BE2C (cell line): ENCODE measurements around the gene KRTAP5-7.

Source experiments
- DNase-seq: peaks from one replicate; pipeline ENCODE4 v3.0.0-alpha.2; 2020
- H3K27me3 ChIP-seq: fragments of 250-450 bp; sonication (Bioruptor Pico); 2 replicates; pipeline ENCODE4 v1.5.1; 2020; ENCODE audit warnings: mild to moderate bottlenecking
- H3K36me3 ChIP-seq: fragments of 250-450 bp; sonication (Bioruptor Pico); 2 replicates; pipeline ENCODE4 v1.5.1; 2020; ENCODE audit warnings: mild to moderate bottlenecking
- H3K4me1 ChIP-seq: fragments of 250-450 bp; sonication (Bioruptor Pico); 2 replicates; pipeline ENCODE4 v1.5.1; 2020
- H3K4me3 ChIP-seq: 2 replicates; pipeline ENCODE4 v1.5.1; 2011; ENCODE audit warnings: low read depth, low read length
- H3K9me3 ChIP-seq: fragments of 250-450 bp; sonication (Bioruptor Pico); 2 replicates; pipeline ENCODE4 v1.5.1; 2020
- CTCF ChIP-seq: IDR thresholded peaks from 2 replicates; pipeline ENCODE4 v1.5.1; 2012; ENCODE audit warnings: mild to moderate bottlenecking, low read depth, low read length

KRTAP5-7 gene

GRCh38 chr11:71555508-71555907 is 28.4 kb downstream of the KRTAP5-7 start:
- H3K27me3 ChIP-seq, result peaks cover 4% of the 10 kb centered on the region; the same call in 1 of the 2 replicates
- DNase-seq, result no peak
- TF ChIP-seq CTCF, result no peak
- H3K4me3 ChIP-seq, result no peak overlapping the region
- H3K36me3 ChIP-seq, result no peaks in the 10 kb centered on the region
- H3K4me1 ChIP-seq, result no peaks in the 10 kb centered on the region
- no peaks in the 10 kb centered on the region for H3K9me3 ChIP-seq

GRCh38 chr11:71556018-71556417 is 29.0 kb downstream of the KRTAP5-7 start:
- H3K9me3 ChIP-seq, result no peaks in the 10 kb centered on the region
- DNase-seq, result no peak
- H3K27me3 ChIP-seq, result no peaks in the 10 kb centered on the region
- TF ChIP-seq CTCF, result no peak
- H3K36me3 ChIP-seq, result no peaks in the 10 kb centered on the region
- no peak overlapping the region for H3K4me3 ChIP-seq
- no peaks in the 10 kb centered on the region for H3K4me1 ChIP-seq

- no peaks in the 10 kb centered on the region for H3K27me3 ChIP-seq
- no peak for TF ChIP-seq CTCF
- H3K36me3 ChIP-seq, result no peaks in the 10 kb centered on the region
- no peaks in the 10 kb centered on the region for H3K4me1 ChIP-seq
- no peaks in the 10 kb centered on the region for H3K9me3 ChIP-seq
- H3K4me3 ChIP-seq, result no peak overlapping the region
- no peak for DNase-seq
Observed at GRCh38 chr11:71557257-71557656, 30.2 kb downstream of the KRTAP5-7 start.

- Histone ChIP-seq H3K9me3 (no peaks in the 10 kb centered on the region), H3K4me3 (no peak overlapping the region), H3K36me3 (no peaks in the 10 kb centered on the region), H3K4me1 (no peaks in the 10 kb centered on the region), H3K27me3 (no peaks in the 10 kb centered on the region)
- DNase-seq, result no peak
- no peak for TF ChIP-seq CTCF
Observed at GRCh38 chr11:71558996-71559395, 31.9 kb downstream of the KRTAP5-7 start.

- DNase-seq, result no peak
- no peak for TF ChIP-seq CTCF
- Histone ChIP-seq H3K36me3 (no peaks in the 10 kb centered on the region), H3K4me1 (no peaks in the 10 kb centered on the region), H3K9me3 (no peaks in the 10 kb centered on the region), H3K27me3 (no peaks in the 10 kb centered on the region), H3K4me3 (no peak overlapping the region)
Observed at GRCh38 chr11:71562120-71562519, 35.1 kb downstream of the KRTAP5-7 start.

- Histone ChIP-seq H3K9me3 (no peaks in the 10 kb centered on the region), H3K4me1 (no peaks in the 10 kb centered on the region), H3K36me3 (no peaks in the 10 kb centered on the region), H3K27me3 (no peaks in the 10 kb centered on the region), H3K4me3 (no peak overlapping the region)
- peak; percentile 75 for TF ChIP-seq CTCF
- peak; percentile 53 for DNase-seq
Observed at GRCh38 chr11:71563406-71563805, 36.3 kb downstream of the KRTAP5-7 start.
